Measurements from ENCODE around the gene NABP1.

The NABP1 gene

GRCh38 chr2:191690327-191690726 lies 12.4 kb downstream of the NABP1 start:
- Histone ChIP-seq H3K23ac (ENCODE audit: low read length) (no peak overlapping the region), H3K36me3 (ENCODE audit: control insufficient read depth, insufficient read depth, low read length) (no peaks in the 10 kb centered on the region), H3K56ac (ENCODE audit: low read length) (no peak overlapping the region), H3K4me1 (ENCODE audit: control insufficient read depth, low read depth, low read length) (no peaks in the 10 kb centered on the region), H3K79me1 (ENCODE audit: low read length) (no peaks in the 10 kb centered on the region), H3K18ac (ENCODE audit: low read length) (no peak overlapping the region), H4K8ac (ENCODE audit: low read depth, low read length) (no peak overlapping the region), H3K27me3 (ENCODE audit: insufficient read depth, low read length, poor library complexity) (no peaks in the 10 kb centered on the region), H4K5ac (ENCODE audit: low read length) (no peak overlapping the region), H2AK5ac (ENCODE audit: low read length) (no peak overlapping the region), H2BK15ac (replicated peaks; ENCODE audit: low read depth) (no peak overlapping the region), H2BK120ac (ENCODE audit: low read depth, low read length) (no peak overlapping the region), H3K9ac (ENCODE audit: low read length) (no peak overlapping the region), H3K4me2 (ENCODE audit: low read length) (no peak overlapping the region), H3K4ac (ENCODE audit: low read depth, low read length) (no peak overlapping the region), H3K4me3 (ENCODE audit: low read length) (no peak overlapping the region), H3K79me2 (ENCODE audit: control insufficient read depth, insufficient read depth, low read length) (no peaks in the 10 kb centered on the region), H3K27ac (ENCODE audit: low read depth, low read length) (no peak overlapping the region), H2BK5ac (ENCODE audit: low read length) (no peak overlapping the region)
- no peak for DNase-seq
- WGBS (ENCODE audit: extremely low coverage, insufficient coverage, low lambda C conversion rate) = no CpG with 5 or more reads among the region's 3 CpGs

GRCh38 chr2:191691016-191691735 lies 13.2 kb downstream of the NABP1 start:
- Histone ChIP-seq H2AK5ac (ENCODE audit: low read length) (no peak overlapping the region), H4K8ac (ENCODE audit: low read depth, low read length) (no peak overlapping the region), H3K79me2 (ENCODE audit: control insufficient read depth, insufficient read depth, low read length) (no peaks in the 10 kb centered on the region), H4K5ac (ENCODE audit: low read length) (no peak overlapping the region), H2BK5ac (ENCODE audit: low read length) (no peak overlapping the region), H3K4me3 (ENCODE audit: low read length) (no peak overlapping the region), H3K27ac (ENCODE audit: low read depth, low read length) (no peak overlapping the region), H3K79me1 (ENCODE audit: low read length) (no peaks in the 10 kb centered on the region), H3K4ac (ENCODE audit: low read depth, low read length) (no peak overlapping the region), H2BK120ac (ENCODE audit: low read depth, low read length) (no peak overlapping the region), H3K56ac (ENCODE audit: low read length) (no peak overlapping the region), H3K9ac (ENCODE audit: low read length) (no peak overlapping the region), H3K27me3 (ENCODE audit: insufficient read depth, low read length, poor library complexity) (no peaks in the 10 kb centered on the region), H3K4me2 (ENCODE audit: low read length) (no peak overlapping the region), H3K4me1 (ENCODE audit: control insufficient read depth, low read depth, low read length) (no peaks in the 10 kb centered on the region), H3K23ac (ENCODE audit: low read length) (no peak overlapping the region), H3K18ac (ENCODE audit: low read length) (no peak overlapping the region), H3K36me3 (ENCODE audit: control insufficient read depth, insufficient read depth, low read length) (no peaks in the 10 kb centered on the region), H2BK15ac (replicated peaks; ENCODE audit: low read depth) (no peak overlapping the region)
- DNase-seq = peak; percentile 82
- WGBS (ENCODE audit: extremely low coverage, insufficient coverage, low lambda C conversion rate) = no CpG with 5 or more reads among the region's 5 CpGs

GRCh38 chr2:191691898-191692297 lies 14.0 kb downstream of the NABP1 start:
- H4K8ac ChIP-seq (ENCODE audit: low read depth, low read length) = no peak overlapping the region
- no peak overlapping the region for H3K18ac ChIP-seq (ENCODE audit: low read length)
- H3K4me2 ChIP-seq (ENCODE audit: low read length) = no peak overlapping the region
- no peak overlapping the region for H3K27ac ChIP-seq (ENCODE audit: low read depth, low read length)
- no peaks in the 10 kb centered on the region for H3K79me1 ChIP-seq (ENCODE audit: low read length)
- no peak overlapping the region for H2BK120ac ChIP-seq (ENCODE audit: low read depth, low read length)
- no CpG with 5 or more reads among the region's 4 CpGs for WGBS (ENCODE audit: extremely low coverage, insufficient coverage, low lambda C conversion rate)
- H2AK5ac ChIP-seq (ENCODE audit: low read length) = no peak overlapping the region
- no peak for DNase-seq
- no peak overlapping the region for H3K4ac ChIP-seq (ENCODE audit: low read depth, low read length)
- H3K4me3 ChIP-seq (ENCODE audit: low read length) = no peak overlapping the region
- H3K4me1 ChIP-seq (ENCODE audit: control insufficient read depth, low read depth, low read length) = no peaks in the 10 kb centered on the region
- no peak overlapping the region for H2BK5ac ChIP-seq (ENCODE audit: low read length)
- H2BK15ac ChIP-seq (replicated peaks; ENCODE audit: low read depth) = no peak overlapping the region
- no peak overlapping the region for H3K9ac ChIP-seq (ENCODE audit: low read length)
- no peaks in the 10 kb centered on the region for H3K79me2 ChIP-seq (ENCODE audit: control insufficient read depth, insufficient read depth, low read length)
- H3K23ac ChIP-seq (ENCODE audit: low read length) = no peak overlapping the region
- H4K5ac ChIP-seq (ENCODE audit: low read length) = no peak overlapping the region
- H3K36me3 ChIP-seq (ENCODE audit: control insufficient read depth, insufficient read depth, low read length) = no peaks in the 10 kb centered on the region
- no peaks in the 10 kb centered on the region for H3K27me3 ChIP-seq (ENCODE audit: insufficient read depth, low read length, poor library complexity)
- no peak overlapping the region for H3K56ac ChIP-seq (ENCODE audit: low read length)

- Histone ChIP-seq H3K79me2 (ENCODE audit: control insufficient read depth, insufficient read depth, low read length) (no peaks in the 10 kb centered on the region), H3K79me1 (ENCODE audit: low read length) (no peaks in the 10 kb centered on the region), H3K23ac (ENCODE audit: low read length) (no peak overlapping the region), H3K4me1 (ENCODE audit: control insufficient read depth, low read depth, low read length) (no peaks in the 10 kb centered on the region), H3K27ac (ENCODE audit: low read depth, low read length) (no peak overlapping the region), H2BK120ac (ENCODE audit: low read depth, low read length) (no peak overlapping the region), H3K4me3 (ENCODE audit: low read length) (no peak overlapping the region), H2AK5ac (ENCODE audit: low read length) (no peak overlapping the region), H3K18ac (ENCODE audit: low read length) (no peak overlapping the region), H4K5ac (ENCODE audit: low read length) (no peak overlapping the region), H3K36me3 (ENCODE audit: control insufficient read depth, insufficient read depth, low read length) (no peaks in the 10 kb centered on the region), H3K4me2 (ENCODE audit: low read length) (no peak overlapping the region), H2BK15ac (replicated peaks; ENCODE audit: low read depth) (no peak overlapping the region), H4K8ac (ENCODE audit: low read depth, low read length) (no peak overlapping the region), H3K56ac (ENCODE audit: low read length) (no peak overlapping the region), H3K27me3 (ENCODE audit: insufficient read depth, low read length, poor library complexity) (no peaks in the 10 kb centered on the region), H3K4ac (ENCODE audit: low read depth, low read length) (no peak overlapping the region), H2BK5ac (ENCODE audit: low read length) (no peak overlapping the region), H3K9ac (ENCODE audit: low read length) (no peak overlapping the region)
- no peak for DNase-seq
- no CpG with 5 or more reads among the region's 6 CpGs for WGBS (ENCODE audit: extremely low coverage, insufficient coverage, low lambda C conversion rate)
Observed at GRCh38 chr2:191692502-191693115, 14.7 kb downstream of the NABP1 start.

- Histone ChIP-seq H3K18ac (ENCODE audit: low read length) (no peak overlapping the region), H3K4me2 (ENCODE audit: low read length) (no peak overlapping the region)
Observed at GRCh38 chr2:191693166-191693565, 15.2 kb downstream of the NABP1 start.

More at GRCh38 chr2:191693166-191693565, 15.2 kb downstream of the NABP1 start:
- Histone ChIP-seq H2AK5ac (ENCODE audit: low read length) (no peak overlapping the region), H3K23ac (ENCODE audit: low read length) (no peak overlapping the region), H2BK120ac (ENCODE audit: low read depth, low read length) (no peak overlapping the region), H3K79me2 (ENCODE audit: control insufficient read depth, insufficient read depth, low read length) (no peaks in the 10 kb centered on the region), H2BK15ac (replicated peaks; ENCODE audit: low read depth) (no peak overlapping the region), H3K56ac (ENCODE audit: low read length) (no peak overlapping the region), H4K8ac (ENCODE audit: low read depth, low read length) (no peak overlapping the region), H3K9ac (ENCODE audit: low read length) (no peak overlapping the region), H3K79me1 (ENCODE audit: low read length) (no peaks in the 10 kb centered on the region), H3K4me3 (ENCODE audit: low read length) (no peak overlapping the region), H3K36me3 (ENCODE audit: control insufficient read depth, insufficient read depth, low read length) (no peaks in the 10 kb centered on the region), H3K27ac (ENCODE audit: low read depth, low read length) (no peak overlapping the region), H3K27me3 (ENCODE audit: insufficient read depth, low read length, poor library complexity) (no peaks in the 10 kb centered on the region), H3K4me1 (ENCODE audit: control insufficient read depth, low read depth, low read length) (no peaks in the 10 kb centered on the region), H3K4ac (ENCODE audit: low read depth, low read length) (no peak overlapping the region), H4K5ac (ENCODE audit: low read length) (no peak overlapping the region), H2BK5ac (ENCODE audit: low read length) (no peak overlapping the region)
- WGBS (ENCODE audit: extremely low coverage, insufficient coverage, low lambda C conversion rate) = no CpG with 5 or more reads among the region's 2 CpGs
- DNase-seq = no peak
